ENCODE results near the gene CHRD. TPM values are rescaled to one million over a fixed set of nuclear protein-coding genes. Genes with fewer than 3 reads are reported as not detected.

CHRD gene
- total RNA-seq, 1 experiment from 2014 or later, result not detected

- no peaks in the 10 kb centered on the region for H3K9me2 ChIP-seq (replicated peaks; ENCODE audit: low read length)
- ChIA-PET POLR2A (ENCODE audit: unreplicated experiment) (no interaction called here), CTCF (no interaction called here)
- H3K27me3 ChIP-seq (ENCODE audit: low read length), result no peaks in the 10 kb centered on the region
- H3K4me1 ChIP-seq (ENCODE audit: insufficient read depth, low read length), result no peaks in the 10 kb centered on the region
- no peak overlapping the region for H3K4me3 ChIP-seq (ENCODE audit: low read length)
- TF ChIP-seq EZH2 (IDR thresholded peaks at IDR 0.05; ENCODE audit: low read length, unreplicated experiment), result no peak
- no peak for TF ChIP-seq CTCF (conservative IDR thresholded peaks at IDR 0.05; ENCODE audit: low read depth, low read length)
- no peak for TF ChIP-seq EZH2phosphoT487 (IDR thresholded peaks at IDR 0.05; ENCODE audit: borderline replicate concordance, low read length)
- no peak overlapping the region for H3K27ac ChIP-seq (ENCODE audit: low read length)
- no peaks in the 10 kb centered on the region for H3K79me2 ChIP-seq (ENCODE audit: low read length)
- DNase-seq, result no peak
- H2AFZ ChIP-seq (ENCODE audit: low read length), result no peak overlapping the region
- ATAC-seq, result peak; percentile 16
- H3K4me2 ChIP-seq (ENCODE audit: low read length), result no peak overlapping the region
- H3K36me3 ChIP-seq (ENCODE audit: low read depth, low read length), result peaks cover 9% of the 10 kb centered on the region; the same call in 1 of the 2 replicates
- H4K20me1 ChIP-seq (ENCODE audit: low read length), result no peaks in the 10 kb centered on the region
- no peak overlapping the region for H3K9ac ChIP-seq (ENCODE audit: low read length)
- no peaks in the 10 kb centered on the region for H3F3A ChIP-seq (ENCODE audit: low read length, unreplicated experiment)
- intact Hi-C loops (cut with micrococcal nuclease), result no loop called here
- H3K9me3 ChIP-seq (ENCODE audit: low read length), result no peaks in the 10 kb centered on the region
- BruUV-seq (replicated peaks), result no TSS peak
Measured at GRCh38 chr3:184354754-184355153, 25.1 kb upstream of the CHRD start.

- Histone ChIP-seq H4K20me1 (ENCODE audit: low read length) (no peaks in the 10 kb centered on the region), H3K4me1 (ENCODE audit: insufficient read depth, low read length) (peaks cover 5% of the 10 kb centered on the region), H2AFZ (ENCODE audit: low read length) (no peak overlapping the region), H3K9me3 (ENCODE audit: low read length) (no peaks in the 10 kb centered on the region), H3F3A (ENCODE audit: low read length, unreplicated experiment) (no peaks in the 10 kb centered on the region), H3K4me3 (ENCODE audit: low read length) (no peak overlapping the region), H3K27ac (ENCODE audit: low read length) (no peak overlapping the region), H3K9ac (ENCODE audit: low read length) (no peak overlapping the region), H3K9me2 (replicated peaks; ENCODE audit: low read length) (no peaks in the 10 kb centered on the region), H3K79me2 (ENCODE audit: low read length) (peaks cover 5% of the 10 kb centered on the region), H3K36me3 (ENCODE audit: low read depth, low read length) (peaks cover 9% of the 10 kb centered on the region; the same call in 1 of the 2 replicates), H3K27me3 (ENCODE audit: low read length) (no peaks in the 10 kb centered on the region), H3K4me2 (ENCODE audit: low read length) (no peak overlapping the region)
- POLR2A ChIA-PET (ENCODE audit: unreplicated experiment), result no interaction called here
- TF ChIP-seq EZH2 (IDR thresholded peaks at IDR 0.05; ENCODE audit: low read length, unreplicated experiment) (no peak), EZH2phosphoT487 (IDR thresholded peaks at IDR 0.05; ENCODE audit: borderline replicate concordance, low read length) (no peak), CTCF (conservative IDR thresholded peaks at IDR 0.05; ENCODE audit: low read depth, low read length) (no peak)
- BruUV-seq (replicated peaks), result no TSS peak
- CTCF ChIA-PET, result no interaction called here
- no peak for ATAC-seq
- DNase-seq, result no peak
- intact Hi-C loops (cut with micrococcal nuclease), result no loop called here
Measured at GRCh38 chr3:184355261-184356040, 24.4 kb upstream of the CHRD start.
